Progenitor cell of endocrine pancreas (in vitro differentiated cells): Measurements from ENCODE around the gene HOMEZ. TPM values are rescaled to one million over a fixed set of nuclear protein-coding genes. Genes with fewer than 3 reads are reported as not detected.
A peak's percentile ranks its signal among the peaks of the same experiment; 100 is the strongest.
"Not testable (repeated sequence)": the region's sequence is repeated elsewhere in the genome, so short reads cannot be mapped to it uniquely, and the experiment has no call there.

ENCODE experiments used
- DNase-seq: peaks from one replicate; pipeline ENCODE4 v3.0.0; 2021; ENCODE audit warnings: low spot score; ENCODE audit not compliant: unreplicated experiment
- H3K27ac Mint-ChIP-seq: 2 replicates; pipeline ENCODE4 v1.8.0; 2021; ENCODE audit warnings: mild to moderate bottlenecking, moderate library complexity, mixed read lengths
- H3K27me3 Mint-ChIP-seq: 2 replicates; pipeline ENCODE4 v1.8.0; 2021; ENCODE audit warnings: mixed read lengths
- H3K36me3 Mint-ChIP-seq: 2 replicates; pipeline ENCODE4 v1.8.0; 2022; ENCODE audit warnings: mixed read lengths; ENCODE audit not compliant: insufficient read depth
- H3K4me1 Mint-ChIP-seq: 2 replicates; pipeline ENCODE4 v1.8.0; 2021; ENCODE audit warnings: low read depth, mixed read lengths
- H3K4me3 Mint-ChIP-seq: 2 replicates; pipeline ENCODE4 v1.8.0; 2021; ENCODE audit warnings: low read depth, mild to moderate bottlenecking, moderate library complexity, mixed read lengths
- H3K9me3 Mint-ChIP-seq: 2 replicates; pipeline ENCODE4 v1.8.0; 2021; ENCODE audit warnings: low read depth, mixed read lengths
- CTCF ChIP-seq: fragments of 200-600 bp; sonication (generic); IDR thresholded peaks from one replicate; pipeline ENCODE4 v1.5.0; 2021; ENCODE audit warnings: antibody characterized with exemption, mild to moderate bottlenecking; ENCODE audit not compliant: unreplicated experiment
- total RNA-seq: library from RNA; stranded (reverse); gene quantifications from 2 replicates; pipeline ENCODE4 v1.2.1, GENCODE V29; 2021

Gene HOMEZ
- total RNA-seq, 1 donor from 2014 or later, result 21.1 TPM

- Mint-ChIP-seq H3K27me3 (no peaks in the 10 kb centered on the region), H3K27ac (no peak overlapping the region), H3K9me3 (no peaks in the 10 kb centered on the region), H3K4me1 (peaks cover 8% of the 10 kb centered on the region), H3K4me3 (no peak overlapping the region), H3K36me3 (peaks cover 22% of the 10 kb centered on the region)
- no peak for TF ChIP-seq CTCF
- no peak for DNase-seq
Measured at GRCh38 chr14:23277189-23277588, 8.7 kb downstream of the HOMEZ start.

DNA sequence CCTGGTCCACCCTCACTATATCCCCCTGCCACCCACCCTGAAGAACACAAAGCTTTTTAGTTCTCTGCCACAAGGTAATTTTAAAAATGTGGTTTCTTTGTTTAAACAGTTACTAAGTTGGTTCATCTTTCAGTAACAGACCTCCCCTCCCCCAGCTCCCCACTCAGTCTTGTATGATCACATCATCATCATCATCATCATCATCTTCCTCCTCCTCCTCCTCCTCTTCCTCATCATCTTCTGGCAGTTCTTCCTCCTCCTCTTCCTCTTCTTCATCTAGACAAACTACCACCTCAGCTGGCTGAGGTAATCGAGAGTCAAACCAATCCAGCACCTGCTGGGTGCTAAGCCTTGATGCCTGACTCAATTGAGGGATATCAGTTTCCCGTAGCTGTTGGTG lies 10.5 kb downstream of the HOMEZ start:
- Mint-ChIP-seq H3K4me3 (no peak overlapping the region), H3K27ac (no peak overlapping the region), H3K4me1 (peaks cover 8% of the 10 kb centered on the region)

DNA sequence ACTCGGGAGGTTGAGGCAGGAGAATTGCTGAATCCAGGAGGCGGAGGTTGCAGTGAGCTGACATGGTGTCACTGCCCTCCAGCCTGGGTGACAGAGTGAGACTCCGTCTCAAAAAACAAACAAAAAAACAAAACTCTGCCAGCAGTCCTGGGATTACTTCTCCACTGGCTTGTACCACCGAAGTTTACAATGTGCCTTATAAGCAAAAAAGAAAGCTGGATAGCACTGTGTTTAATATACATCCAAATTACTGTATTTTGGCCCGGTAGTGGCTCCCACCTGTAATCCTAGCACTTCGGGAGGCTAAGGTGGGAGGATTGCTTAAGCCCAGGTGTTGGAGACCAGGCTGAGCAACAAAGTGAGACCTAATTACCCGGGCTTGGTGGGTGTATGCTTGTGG lies 16.7 kb downstream of the HOMEZ start:
- Mint-ChIP-seq H3K4me1 (no peaks in the 10 kb centered on the region), H3K27me3 (peaks cover 7% of the 10 kb centered on the region), H3K36me3 (no peaks in the 10 kb centered on the region), H3K4me3 (no peak overlapping the region), H3K27ac (no peak overlapping the region), H3K9me3 (no peaks in the 10 kb centered on the region)
- no peak for TF ChIP-seq CTCF
- DNase-seq, result no peak

More for the DNA sequence above, 10.5 kb downstream of the HOMEZ start:
- no peak for TF ChIP-seq CTCF
- no peaks in the 10 kb centered on the region for H3K27me3 Mint-ChIP-seq
- peaks cover 22% of the 10 kb centered on the region for H3K36me3 Mint-ChIP-seq
- DNase-seq, result no peak
- no peaks in the 10 kb centered on the region for H3K9me3 Mint-ChIP-seq

DNA sequence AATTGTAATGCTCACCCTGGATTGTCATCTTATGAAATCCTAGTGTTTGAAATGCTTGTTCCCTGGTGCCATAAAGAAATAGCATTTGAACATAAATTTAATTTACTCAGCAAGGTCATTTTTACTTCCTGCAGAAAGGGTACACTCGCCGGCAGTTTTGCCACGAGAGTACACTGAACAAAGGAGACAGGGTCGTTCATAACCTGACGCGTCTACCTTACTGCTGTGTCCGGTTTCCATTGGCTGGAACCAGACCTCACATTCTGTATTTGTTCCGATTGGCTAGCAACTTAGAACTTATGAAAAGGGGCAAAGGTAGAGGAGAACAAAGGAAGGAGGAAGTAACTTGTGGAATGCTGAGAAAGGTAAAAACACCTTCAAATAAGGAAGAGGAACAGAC lies 25.1 kb downstream of the HOMEZ start:
- H3K9me3 Mint-ChIP-seq, DNase-seq, H3K4me3 Mint-ChIP-seq, H3K36me3 Mint-ChIP-seq, H3K4me1 Mint-ChIP-seq: not testable (repeated sequence)
- H3K27me3 Mint-ChIP-seq, result peaks cover 15% of the 10 kb centered on the region
- peak overlapping the region; percentile 50 for H3K27ac Mint-ChIP-seq

GRCh38 chr14:23259426-23259825 lies 26.5 kb downstream of the HOMEZ start:
- Mint-ChIP-seq H3K4me3 (no peak overlapping the region), H3K9me3 (no peaks in the 10 kb centered on the region), H3K27ac (no peak overlapping the region), H3K27me3 (peaks cover 11% of the 10 kb centered on the region), H3K36me3 (no peaks in the 10 kb centered on the region), H3K4me1 (peaks cover 3% of the 10 kb centered on the region)
- no peak for DNase-seq
- TF ChIP-seq CTCF, result no peak

- Mint-ChIP-seq H3K27ac (no peak overlapping the region), H3K9me3 (no peaks in the 10 kb centered on the region), H3K36me3 (no peaks in the 10 kb centered on the region), H3K27me3 (peaks cover 5% of the 10 kb centered on the region), H3K4me3 (no peak overlapping the region), H3K4me1 (peaks cover 3% of the 10 kb centered on the region)
- DNase-seq, result no peak
- no peak for TF ChIP-seq CTCF
Measured at GRCh38 chr14:23258256-23258655, 27.7 kb downstream of the HOMEZ start.
